ENCODE results near the gene CAND2. TPM values are rescaled to one million over a fixed set of nuclear protein-coding genes. Genes with fewer than 3 reads are reported as not detected.
A peak's percentile ranks its signal among the peaks of the same experiment; 100 is the strongest.

CAND2 gene
- total RNA-seq, 5 donors from 2014 or later (not counting 1 experiment from before 2014, with no cell fraction given) = 2.1 to 5.9 (median 3.2) TPM

- Histone ChIP-seq H3K9me3 (no peaks in the 10 kb centered on the region), H3K4me1 (ENCODE audit: control insufficient read depth in 1 of 2, extremely low read depth in 1 of 2, insufficient read depth in 2 of 2, low read length in 2 of 2) (no peaks in the 10 kb centered on the region), H3K4me3 (ENCODE audit: control insufficient read depth in 1 of 2, extremely low read depth in 1 of 2, low read length in 1 of 2) (no peak overlapping the region), H3K27me3 (replicated peaks in 1 of 2; ENCODE audit: control insufficient read depth in 2 of 2, extremely low read depth in 1 of 2, insufficient read depth in 2 of 2, low read length in 1 of 2) (no peaks in the 10 kb centered on the region), H3K36me3 (ENCODE audit: control insufficient read depth in 2 of 2, extremely low read depth in 1 of 2, insufficient read depth in 1 of 2, low read length in 1 of 2) (peaks cover 12 to 29% of the 10 kb centered on the region in 2 donors), H3K27ac (ENCODE audit: low read length) (no peak overlapping the region)
- WGBS (ENCODE audit: insufficient coverage) = no CpG with 5 or more reads among the region's 4 CpGs
- Mint-ChIP-seq H3K36me3 (peaks cover 9% of the 10 kb centered on the region), H3K27ac (no peak overlapping the region), H3K27me3 (no peaks in the 10 kb centered on the region), H3K4me1 (no peaks in the 10 kb centered on the region), H3K4me3 (no peak overlapping the region), H3K9me3 (no peaks in the 10 kb centered on the region)
- ChIA-PET POLR2A (no interaction called here), CTCF (no interaction called here)
- DNase-seq (no peak), ATAC-seq (replicated peaks in 1 of 4) (no peak)
Observed at GRCh38 chr3:12828751-12829150, 32.3 kb downstream of the CAND2 start.

- Mint-ChIP-seq H3K4me1 (no peaks in the 10 kb centered on the region), H3K36me3 (peaks cover 16% of the 10 kb centered on the region), H3K4me3 (no peak overlapping the region), H3K27ac (no peak overlapping the region), H3K27me3 (no peaks in the 10 kb centered on the region), H3K9me3 (no peaks in the 10 kb centered on the region)
- peaks cover 16 to 36% of the 10 kb centered on the region in 2 donors for H3K36me3 ChIP-seq (ENCODE audit: control insufficient read depth in 2 of 2, extremely low read depth in 1 of 2, insufficient read depth in 1 of 2, low read length in 1 of 2)
- H3K9me3 ChIP-seq = no peaks in the 10 kb centered on the region
- H3K27me3 ChIP-seq (replicated peaks in 1 of 2; ENCODE audit: control insufficient read depth in 2 of 2, extremely low read depth in 1 of 2, insufficient read depth in 2 of 2, low read length in 1 of 2) = no peaks in the 10 kb centered on the region
- CTCF ChIA-PET = no interaction called here
- ATAC-seq (replicated peaks in 1 of 4) (no peak), DNase-seq (no peak)
- no peaks in the 10 kb centered on the region for H3K4me1 ChIP-seq (ENCODE audit: control insufficient read depth in 1 of 2, extremely low read depth in 1 of 2, insufficient read depth in 2 of 2, low read length in 2 of 2)
- no CpG with 5 or more reads among the region's 4 CpGs for WGBS (ENCODE audit: insufficient coverage)
- POLR2A ChIA-PET = no interaction called here
- H3K4me3 ChIP-seq (ENCODE audit: control insufficient read depth in 1 of 2, extremely low read depth in 1 of 2, low read length in 1 of 2) = no peak overlapping the region
- H3K27ac ChIP-seq (ENCODE audit: low read length) = no peak overlapping the region
Observed at GRCh38 chr3:12829404-12829803, 32.9 kb downstream of the CAND2 start.

- Histone ChIP-seq H3K4me1 (ENCODE audit: control insufficient read depth in 1 of 2, extremely low read depth in 1 of 2, insufficient read depth in 2 of 2, low read length in 2 of 2) (no peaks in the 10 kb centered on the region), H3K4me3 (ENCODE audit: control insufficient read depth in 1 of 2, extremely low read depth in 1 of 2, low read length in 1 of 2) (no peak overlapping the region), H3K27ac (ENCODE audit: low read length) (no peak overlapping the region), H3K36me3 (ENCODE audit: control insufficient read depth in 2 of 2, extremely low read depth in 1 of 2, insufficient read depth in 1 of 2, low read length in 1 of 2) (peaks cover 16 to 43% of the 10 kb centered on the region in 2 donors), H3K9me3 (no peaks in the 10 kb centered on the region), H3K27me3 (replicated peaks in 1 of 2; ENCODE audit: control insufficient read depth in 2 of 2, extremely low read depth in 1 of 2, insufficient read depth in 2 of 2, low read length in 1 of 2) (no peaks in the 10 kb centered on the region)
- peak in 1 of 4 experiments; percentile 7 for ATAC-seq (replicated peaks in 1 of 4)
- Mint-ChIP-seq H3K27me3 (no peaks in the 10 kb centered on the region), H3K9me3 (no peaks in the 10 kb centered on the region), H3K27ac (peak overlapping the region in 1 of 2 donors; percentile 22), H3K4me3 (no peak overlapping the region), H3K36me3 (peaks cover 16% of the 10 kb centered on the region), H3K4me1 (no peaks in the 10 kb centered on the region)
- no peak for DNase-seq
- ChIA-PET POLR2A (no interaction called here), CTCF (no interaction called here)
- WGBS (ENCODE audit: insufficient coverage) = 94% methylated on average over 11 of the region's 17 CpGs
Observed at GRCh38 chr3:12829886-12830784, 33.7 kb downstream of the CAND2 start.

- Histone ChIP-seq H3K4me3 (ENCODE audit: control insufficient read depth in 1 of 2, extremely low read depth in 1 of 2, low read length in 1 of 2) (no peak overlapping the region), H3K27me3 (replicated peaks in 1 of 2; ENCODE audit: control insufficient read depth in 2 of 2, extremely low read depth in 1 of 2, insufficient read depth in 2 of 2, low read length in 1 of 2) (no peaks in the 10 kb centered on the region), H3K4me1 (ENCODE audit: control insufficient read depth in 1 of 2, extremely low read depth in 1 of 2, insufficient read depth in 2 of 2, low read length in 2 of 2) (no peaks in the 10 kb centered on the region), H3K27ac (ENCODE audit: low read length) (no peak overlapping the region), H3K9me3 (no peaks in the 10 kb centered on the region), H3K36me3 (ENCODE audit: control insufficient read depth in 2 of 2, extremely low read depth in 1 of 2, insufficient read depth in 1 of 2, low read length in 1 of 2) (peaks cover 18 to 50% of the 10 kb centered on the region in 2 donors)
- Mint-ChIP-seq H3K4me1 (no peaks in the 10 kb centered on the region), H3K4me3 (no peak overlapping the region), H3K9me3 (no peaks in the 10 kb centered on the region), H3K27ac (no peak overlapping the region), H3K27me3 (no peaks in the 10 kb centered on the region), H3K36me3 (peaks cover 19% of the 10 kb centered on the region)
- ChIA-PET CTCF (no interaction called here), POLR2A (no interaction called here)
- ATAC-seq (replicated peaks in 1 of 4) = peak in 2 of 4 experiments; percentile 9
- no peak for DNase-seq
- WGBS (ENCODE audit: insufficient coverage) = 100% methylated on average over 1 of the region's 4 CpGs
Observed at GRCh38 chr3:12830785-12831156, 34.3 kb downstream of the CAND2 start.

- no peaks in the 10 kb centered on the region for H3K27me3 Mint-ChIP-seq
- Histone ChIP-seq H3K36me3 (ENCODE audit: control insufficient read depth in 2 of 2, extremely low read depth in 1 of 2, insufficient read depth in 1 of 2, low read length in 1 of 2) (peaks cover 23 to 56% of the 10 kb centered on the region in 2 donors), H3K9me3 (no peaks in the 10 kb centered on the region), H3K27ac (ENCODE audit: low read length) (no peak overlapping the region), H3K4me1 (ENCODE audit: control insufficient read depth in 1 of 2, extremely low read depth in 1 of 2, insufficient read depth in 2 of 2, low read length in 2 of 2) (no peaks in the 10 kb centered on the region), H3K27me3 (replicated peaks in 1 of 2; ENCODE audit: control insufficient read depth in 2 of 2, extremely low read depth in 1 of 2, insufficient read depth in 2 of 2, low read length in 1 of 2) (no peaks in the 10 kb centered on the region), H3K4me3 (ENCODE audit: control insufficient read depth in 1 of 2, extremely low read depth in 1 of 2, low read length in 1 of 2) (no peak overlapping the region)
- no peak overlapping the region for H3K27ac Mint-ChIP-seq
- no peaks in the 10 kb centered on the region for H3K9me3 Mint-ChIP-seq
- peaks cover 0 to 2% (median 0%) of the 10 kb centered on the region in 3 donors for H3K4me1 Mint-ChIP-seq
- H3K36me3 Mint-ChIP-seq = peaks cover 25% of the 10 kb centered on the region
- ATAC-seq (replicated peaks in 1 of 4) = peak in 1 of 4 experiments; percentile 11
- WGBS (ENCODE audit: insufficient coverage) = 95% methylated on average over 2 of the region's 5 CpGs
- no peak for DNase-seq
- no peak overlapping the region for H3K4me3 Mint-ChIP-seq
- ChIA-PET CTCF (no interaction called here), POLR2A (no interaction called here)
Observed at GRCh38 chr3:12831301-12831866, 34.9 kb downstream of the CAND2 start.

- Mint-ChIP-seq H3K27me3 (no peaks in the 10 kb centered on the region), H3K4me1 (peaks cover 8 to 11% (median 10%) of the 10 kb centered on the region in 3 donors), H3K27ac (peak overlapping the region in 1 of 2 donors; percentile 36), H3K36me3 (peaks cover 35% of the 10 kb centered on the region), H3K9me3 (no peaks in the 10 kb centered on the region), H3K4me3 (no peak overlapping the region)
- H3K9me3 ChIP-seq = no peaks in the 10 kb centered on the region
- POLR2A ChIA-PET = interaction anchor here in 1 of 2 donors (0.6 to 1.0 kb wide), 3 partner anchors 9 to 117 kb away, joined by 3 to 12 read pairs (median 4); partner anchors contain the start of gene RPL32
- no peak overlapping the region for H3K27ac ChIP-seq (ENCODE audit: low read length)
- WGBS (ENCODE audit: insufficient coverage) = 100% methylated on average over 2 of the region's 7 CpGs
- peaks cover 26 to 66% of the 10 kb centered on the region in 2 donors for H3K36me3 ChIP-seq (ENCODE audit: control insufficient read depth in 2 of 2, extremely low read depth in 1 of 2, insufficient read depth in 1 of 2, low read length in 1 of 2)
- no peak for DNase-seq
- H3K4me3 ChIP-seq (ENCODE audit: control insufficient read depth in 1 of 2, extremely low read depth in 1 of 2, low read length in 1 of 2) = no peak overlapping the region
- ATAC-seq (replicated peaks in 1 of 4) = no peak
- H3K4me1 ChIP-seq (ENCODE audit: control insufficient read depth in 1 of 2, extremely low read depth in 1 of 2, insufficient read depth in 2 of 2, low read length in 2 of 2) = no peaks in the 10 kb centered on the region
- H3K27me3 ChIP-seq (replicated peaks in 1 of 2; ENCODE audit: control insufficient read depth in 2 of 2, extremely low read depth in 1 of 2, insufficient read depth in 2 of 2, low read length in 1 of 2) = no peaks in the 10 kb centered on the region
- CTCF ChIA-PET = interaction anchor here in 1 of 2 donors (0.5 kb wide), 1 partner anchor 22 kb away, joined by 3 read pairs; no protein-coding TSS in a partner anchor
Observed at GRCh38 chr3:12832350-12833221, 36.1 kb downstream of the CAND2 start.
